Nucleus accumbens (tissue), 56 donors: ENCODE measurements around the gene SORBS2.

Experiments
- DNase-seq, 56 donors: peaks; one replicate each; lab custom pipeline; 2025; lab: John Stamatoyannopoulos, UW

The SORBS2 gene

GRCh38 chr4:185805979-185806378, 6.0 kb downstream of the SORBS2 start:
- DNase-seq = no peak

GRCh38 chr4:185805262-185805802, 6.7 kb downstream of the SORBS2 start:
- DNase-seq = no peak

- no peak for DNase-seq
These were observed 9.0 kb downstream of the SORBS2 start for GRCh38 chr4:185803022-185803421.

- DNase-seq = no peak
These were observed 10.5 kb downstream of the SORBS2 start for GRCh38 chr4:185801471-185801870.

GRCh38 chr4:185800266-185800945, 11.6 kb downstream of the SORBS2 start:
- no peak for DNase-seq

- no peak for DNase-seq
These were observed 12.6 kb downstream of the SORBS2 start for GRCh38 chr4:185799442-185799841.

GRCh38 chr4:185797596-185798338, 14.2 kb downstream of the SORBS2 start:
- DNase-seq = peak in 1 of 56 donors; percentile 17

GRCh38 chr4:185797018-185797417, 15.0 kb downstream of the SORBS2 start:
- DNase-seq = no peak

- no peak for DNase-seq
These were observed 15.8 kb downstream of the SORBS2 start for GRCh38 chr4:185796176-185796575.

- DNase-seq = no peak
These were observed 17.4 kb downstream of the SORBS2 start for GRCh38 chr4:185794637-185795036.

GRCh38 chr4:185793716-185794115, 18.3 kb downstream of the SORBS2 start:
- no peak for DNase-seq

GRCh38 chr4:185793116-185793485, 18.9 kb downstream of the SORBS2 start:
- no peak for DNase-seq

GRCh38 chr4:185792384-185793115, 19.4 kb downstream of the SORBS2 start:
- DNase-seq = no peak

GRCh38 chr4:185787926-185788679, 23.9 kb downstream of the SORBS2 start:
- DNase-seq = no peak

- DNase-seq = no peak
These were observed 25.6 kb downstream of the SORBS2 start for GRCh38 chr4:185786422-185786821.

GRCh38 chr4:185783574-185783973, 28.4 kb downstream of the SORBS2 start:
- no peak for DNase-seq

- DNase-seq = no peak
These were observed 29.5 kb downstream of the SORBS2 start for GRCh38 chr4:185782523-185782922.

GRCh38 chr4:185781555-185782215, 30.3 kb downstream of the SORBS2 start:
- no peak for DNase-seq

GRCh38 chr4:185780472-185780871, 31.5 kb downstream of the SORBS2 start:
- DNase-seq = no peak

- DNase-seq = no peak
These were observed 32.5 kb downstream of the SORBS2 start for GRCh38 chr4:185779517-185779916.
